ENCODE results near the gene MGP.

MGP gene

GRCh38 chr12:14902465-14902864, 16.8 kb upstream of the MGP start:
- no peak for DNase-seq (ENCODE audit: low spot score)

GRCh38 chr12:14901228-14901562, 15.5 kb upstream of the MGP start:
- no peak for DNase-seq (ENCODE audit: low spot score)

- DNase-seq (ENCODE audit: low spot score): no peak
These were observed 15.0 kb upstream of the MGP start for GRCh38 chr12:14900521-14901227.

GRCh38 chr12:14896521-14897169, 11.0 kb upstream of the MGP start:
- no peak for DNase-seq (ENCODE audit: low spot score)

GRCh38 chr12:14893506-14894250, 8.0 kb upstream of the MGP start:
- DNase-seq (ENCODE audit: low spot score): no peak

- no peak for DNase-seq (ENCODE audit: low spot score)
These were observed 7.3 kb upstream of the MGP start for GRCh38 chr12:14892726-14893505.

- no peak for DNase-seq (ENCODE audit: low spot score)
These were observed 5.0 kb upstream of the MGP start for GRCh38 chr12:14890701-14891100.

GRCh38 chr12:14886271-14886670, 617 bp upstream of the MGP start:
- no peak for DNase-seq (ENCODE audit: low spot score)

GRCh38 chr12:14884458-14884878, 1.2 kb downstream of the MGP start:
- DNase-seq (ENCODE audit: low spot score): no peak

GRCh38 chr12:14883686-14884085, 2.0 kb downstream of the MGP start:
- no peak for DNase-seq (ENCODE audit: low spot score)

GRCh38 chr12:14880890-14881453, 4.7 kb downstream of the MGP start:
- DNase-seq (ENCODE audit: low spot score): no peak

- DNase-seq (ENCODE audit: low spot score): no peak
These were observed 6.3 kb downstream of the MGP start for GRCh38 chr12:14879222-14879933.

GRCh38 chr12:14878488-14878887, 7.2 kb downstream of the MGP start:
- DNase-seq (ENCODE audit: low spot score): no peak

- no peak for DNase-seq (ENCODE audit: low spot score)
These were observed 8.8 kb downstream of the MGP start for GRCh38 chr12:14876833-14877232.

- DNase-seq (ENCODE audit: low spot score): no peak
These were observed 10.8 kb downstream of the MGP start for GRCh38 chr12:14874882-14875281.

- DNase-seq (ENCODE audit: low spot score): no peak
These were observed 12.0 kb downstream of the MGP start for GRCh38 chr12:14873440-14874185.

- DNase-seq (ENCODE audit: low spot score): no peak
These were observed 13.8 kb downstream of the MGP start for GRCh38 chr12:14871886-14872285.

GRCh38 chr12:14871247-14871646, 14.4 kb downstream of the MGP start:
- no peak for DNase-seq (ENCODE audit: low spot score)

GRCh38 chr12:14868916-14869506, 16.6 kb downstream of the MGP start:
- DNase-seq (ENCODE audit: low spot score): no peak

- DNase-seq (ENCODE audit: low spot score): no peak
These were observed 25.2 kb downstream of the MGP start for GRCh38 chr12:14860490-14860889.

Measured in ecto neural progenitor cell (in vitro differentiated cells).